Activated CD4-positive, alpha-beta memory T cell treated with anti-CD3 and anti-CD28 coated beads, Interleukin-2, amount 10 ng/mL, durations not matched to agents 7 days and 5 days (primary cell): ENCODE results near the gene LYPD5. TPM values are rescaled to one million over a fixed set of nuclear protein-coding genes. Genes with fewer than 3 reads are reported as not detected.
"Not testable (repeated sequence)": the region's sequence is repeated elsewhere in the genome, so short reads cannot be mapped to it uniquely, and the experiment has no call there.

Experiments used
- CTCF ChIA-PET: fragments of 350-600 bp; sonication (Branson Sonifier 250); formaldehyde crosslinking; loops from one replicate; lab custom pipeline; 2021; ENCODE audit warnings: antibody characterized with exemption, inconsistent platforms; lab: Charles Lee
- POLR2A ChIA-PET: fragments of 350-600 bp; sonication (Branson Sonifier 250); formaldehyde crosslinking; loops from one replicate; lab custom pipeline; 2021; ENCODE audit warnings: antibody characterized with exemption; lab: Charles Lee
- DNase-seq: peaks from one replicate; pipeline ENCODE4 v3.0.0-alpha.2; 2020
- H3K27ac Mint-ChIP-seq: one replicate; pipeline ENCODE4 v1.8.0; 2021; ENCODE audit warnings: mild to moderate bottlenecking, mixed read lengths
- H3K27me3 Mint-ChIP-seq: one replicate; pipeline ENCODE4 v1.8.0; 2021; ENCODE audit warnings: mixed read lengths
- H3K36me3 Mint-ChIP-seq: one replicate; pipeline ENCODE4 v1.8.0; 2021; ENCODE audit warnings: low read depth, mixed read lengths
- H3K4me1 Mint-ChIP-seq: one replicate; pipeline ENCODE4 v1.8.0; 2021; ENCODE audit warnings: mixed read lengths
- H3K4me3 Mint-ChIP-seq: one replicate; pipeline ENCODE4 v1.8.0; 2021; ENCODE audit warnings: mild to moderate bottlenecking, mixed read lengths
- H3K9me3 Mint-ChIP-seq: one replicate; pipeline ENCODE4 v1.8.0; 2021; ENCODE audit warnings: mixed read lengths
- total RNA-seq, 2 experiments: library from RNA; stranded (reverse); gene quantifications; one replicate each; pipeline ENCODE4 v1.2.3, GENCODE V29; 2021

Gene LYPD5
- total RNA-seq, 2 experiments from 2014 or later: 0.70 to 0.71 TPM

DNA sequence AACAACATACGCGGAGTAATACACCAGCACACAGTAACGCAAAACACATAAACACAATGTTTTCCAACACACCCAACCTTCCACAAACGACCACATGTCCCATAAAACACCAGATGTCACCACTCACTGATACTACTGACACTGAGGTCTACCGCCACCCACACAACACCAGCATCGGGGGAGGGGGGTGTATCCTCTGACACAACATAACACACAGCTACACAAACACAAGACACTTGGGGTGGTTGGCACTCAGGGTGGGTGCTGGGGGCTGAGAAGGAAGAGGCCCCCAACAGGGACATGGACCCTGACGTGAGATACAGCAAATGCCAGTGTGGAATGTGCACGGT lies 20.0 kb downstream of the LYPD5 start:
- H3K4me3 Mint-ChIP-seq: peak overlapping the region; percentile 72
- H3K27ac Mint-ChIP-seq: peak overlapping the region; percentile 92
- no peaks in the 10 kb centered on the region for H3K9me3 Mint-ChIP-seq
- DNase-seq: no peak
- ChIA-PET POLR2A (interaction anchor here (1.2 to 9.4 kb wide), 3 partner anchors 15 to 343 kb away, joined by 3 to 152 read pairs (median 149); partner anchors contain the start of gene SMG9), CTCF (interaction anchor here (1.8 to 8.6 kb wide), 2 partner anchors 15 to 28 kb away, joined by 10 to 124 read pairs; partner anchors contain the start of gene SMG9)
- peaks cover 73% of the 10 kb centered on the region for H3K4me1 Mint-ChIP-seq
- H3K27me3 Mint-ChIP-seq: no peaks in the 10 kb centered on the region
- H3K36me3 Mint-ChIP-seq: peaks cover 27% of the 10 kb centered on the region

DNA sequence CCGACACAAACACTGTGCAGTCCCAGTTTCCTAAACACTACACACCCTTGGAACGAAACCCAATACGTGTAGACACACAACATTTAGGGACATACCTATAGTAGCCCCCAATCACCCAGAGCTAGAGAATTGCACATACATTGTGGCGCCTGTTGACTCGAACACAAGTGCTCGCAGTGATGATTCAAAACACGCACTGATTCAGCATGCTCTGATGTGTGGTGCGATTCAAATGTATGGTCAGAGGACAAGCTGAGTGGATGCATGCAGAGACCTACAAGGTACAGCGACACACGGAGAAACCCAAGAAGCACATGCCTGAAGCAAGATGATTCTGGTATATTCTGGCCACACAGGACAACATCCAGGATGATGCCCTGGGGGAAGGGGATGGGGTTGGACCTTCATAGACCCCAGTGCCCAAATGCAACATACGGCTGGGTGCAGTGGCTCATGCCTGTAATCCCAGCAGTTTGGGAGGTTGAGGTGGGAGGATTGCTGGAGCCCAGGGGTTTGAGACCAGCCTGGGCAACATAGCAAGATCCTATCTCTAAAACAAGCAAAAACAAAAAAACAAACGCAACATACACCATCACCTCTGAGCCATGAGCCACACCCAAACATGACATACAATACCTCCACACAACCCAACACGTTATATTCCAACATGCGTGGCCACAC lies 20.5 kb downstream of the LYPD5 start:
- no peak for DNase-seq
- peaks cover 31% of the 10 kb centered on the region for H3K36me3 Mint-ChIP-seq

DNA sequence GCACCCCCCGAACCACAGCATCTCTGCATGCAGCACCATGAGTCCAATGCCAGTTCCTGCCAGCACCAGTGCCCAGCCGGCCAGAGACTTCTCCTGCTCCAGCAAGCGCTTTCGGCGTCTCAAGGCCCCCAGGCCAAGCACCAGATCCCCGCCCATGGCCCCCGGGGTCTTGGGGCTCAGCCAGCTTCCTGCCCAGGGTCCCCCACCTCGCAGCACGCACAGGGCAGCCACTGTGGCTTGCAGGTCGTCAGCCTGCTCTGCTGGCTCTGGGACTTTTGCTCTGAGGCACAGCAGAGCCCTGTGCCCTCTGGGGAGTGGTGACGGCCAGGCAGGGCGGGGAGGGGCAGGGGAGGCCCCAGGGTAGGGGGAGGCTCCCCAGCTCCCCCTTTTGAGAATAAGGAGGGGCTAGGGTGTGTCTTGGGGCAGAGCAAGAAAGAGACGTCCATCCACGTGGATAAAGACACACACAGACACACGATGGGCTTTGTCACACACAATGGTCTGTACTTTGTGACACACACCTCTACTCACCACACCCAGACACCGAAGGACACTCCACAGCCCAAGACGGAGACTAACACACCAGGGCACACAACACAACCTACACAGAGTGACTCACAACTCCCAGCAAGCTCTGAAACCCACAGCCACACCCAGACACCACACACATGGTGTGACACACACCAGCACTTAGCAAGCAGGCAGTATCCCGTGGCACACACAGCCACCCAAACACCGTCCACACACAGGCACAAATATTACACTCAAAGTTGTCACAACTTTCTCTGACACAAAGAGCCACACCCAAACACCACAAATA lies 21.3 kb downstream of the LYPD5 start, which contains the start of gene KCNN4:
KCNN4 (minus strand) TSS at position 268 of the 820 bp plus-strand sequence; CDS start at position 156, 112 bp downstream.
- H3K4me1 Mint-ChIP-seq: peaks cover 87% of the 10 kb centered on the region
- ChIA-PET CTCF (interaction anchor here (0.6 to 8.6 kb wide), 9 partner anchors 14 to 345 kb away, joined by 3 to 124 read pairs (median 4); partner anchors contain the start of gene SMG9), POLR2A (interaction anchor here (0.7 to 9.4 kb wide), 8 partner anchors 9 to 342 kb away, joined by 3 to 152 read pairs (median 10); partner anchors contain the start of genes PLAUR and SMG9)
- peak within 1 kb of the TSS; percentile 92 for H3K27ac Mint-ChIP-seq
- peaks cover 36% of the 10 kb centered on the region for H3K36me3 Mint-ChIP-seq
- H3K27me3 Mint-ChIP-seq: no peaks in the 10 kb centered on the region
- peak; percentile 84 for DNase-seq
- H3K9me3 Mint-ChIP-seq: no peaks in the 10 kb centered on the region
- H3K4me3 Mint-ChIP-seq: peak within 1 kb of the TSS; percentile 72

More for the DNA sequence above, 20.5 kb downstream of the LYPD5 start:
- peaks cover 79% of the 10 kb centered on the region for H3K4me1 Mint-ChIP-seq
- H3K9me3 Mint-ChIP-seq: no peaks in the 10 kb centered on the region
- peak overlapping the region; percentile 72 for H3K4me3 Mint-ChIP-seq
- ChIA-PET POLR2A (interaction anchor here (1.2 to 9.4 kb wide), 5 partner anchors 14 to 343 kb away, joined by 3 to 152 read pairs (median 18); partner anchors contain the start of genes PLAUR and SMG9), CTCF (interaction anchor here (1.3 to 8.6 kb wide), 4 partner anchors 15 to 187 kb away, joined by 3 to 124 read pairs (median 6); partner anchors contain the start of gene SMG9)
- H3K27ac Mint-ChIP-seq: peak overlapping the region; percentile 92
- H3K27me3 Mint-ChIP-seq: no peaks in the 10 kb centered on the region

- Mint-ChIP-seq H3K27ac (peak overlapping the region; percentile 92), H3K4me3 (peak overlapping the region; percentile 72), H3K4me1 (peaks cover 85% of the 10 kb centered on the region), H3K27me3 (no peaks in the 10 kb centered on the region), H3K9me3 (no peaks in the 10 kb centered on the region), H3K36me3 (peaks cover 46% of the 10 kb centered on the region)
- ChIA-PET CTCF (interaction anchor here (0.6 to 8.6 kb wide), 7 partner anchors 13 to 344 kb away, joined by 3 to 124 read pairs (median 4); partner anchors contain the start of gene SMG9), POLR2A (interaction anchor here (1.1 to 9.4 kb wide), 6 partner anchors 8 to 111 kb away, joined by 3 to 152 read pairs (median 12); partner anchors contain the start of genes PLAUR and SMG9)
- DNase-seq: no peak
These were observed 22.4 kb downstream of the LYPD5 start for GRCh38 chr19:43779820-43780219.

DNA sequence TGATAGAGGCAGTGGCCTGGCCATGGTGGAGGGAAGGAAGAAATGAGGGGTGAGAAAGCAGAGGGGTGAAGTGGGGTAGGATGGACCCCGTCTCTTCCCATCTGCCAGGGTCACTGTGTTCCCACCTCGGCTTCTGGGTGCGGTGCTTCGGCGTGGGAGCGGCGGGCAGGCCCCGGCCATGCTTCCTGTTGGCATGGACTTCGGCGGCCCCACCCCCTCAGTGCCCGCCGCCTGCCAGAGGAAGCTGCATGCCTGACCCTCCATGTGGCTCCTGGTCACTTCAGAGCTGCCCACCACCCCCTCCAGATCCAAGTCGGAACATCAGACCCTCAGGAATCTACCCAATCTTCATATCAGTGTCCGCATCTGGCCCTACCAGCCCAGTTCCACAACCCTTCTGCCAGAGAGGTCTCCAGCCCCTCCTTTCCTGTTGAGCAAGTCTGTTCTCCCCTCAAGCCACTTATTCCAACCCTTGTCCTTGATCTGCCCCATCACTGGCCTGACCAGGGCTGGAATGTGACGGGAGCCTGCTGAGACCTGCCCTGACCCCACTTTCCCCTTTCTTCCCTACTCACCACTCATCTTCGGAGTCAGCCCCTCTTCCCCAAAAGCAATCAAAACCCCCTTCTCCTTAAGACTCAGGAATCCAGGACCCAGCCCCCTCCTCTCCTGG lies 23.0 kb downstream of the LYPD5 start:
- peak overlapping the region; percentile 72 for H3K4me3 Mint-ChIP-seq
- H3K9me3 Mint-ChIP-seq: no peaks in the 10 kb centered on the region
- peaks cover 79% of the 10 kb centered on the region for H3K4me1 Mint-ChIP-seq

DNA sequence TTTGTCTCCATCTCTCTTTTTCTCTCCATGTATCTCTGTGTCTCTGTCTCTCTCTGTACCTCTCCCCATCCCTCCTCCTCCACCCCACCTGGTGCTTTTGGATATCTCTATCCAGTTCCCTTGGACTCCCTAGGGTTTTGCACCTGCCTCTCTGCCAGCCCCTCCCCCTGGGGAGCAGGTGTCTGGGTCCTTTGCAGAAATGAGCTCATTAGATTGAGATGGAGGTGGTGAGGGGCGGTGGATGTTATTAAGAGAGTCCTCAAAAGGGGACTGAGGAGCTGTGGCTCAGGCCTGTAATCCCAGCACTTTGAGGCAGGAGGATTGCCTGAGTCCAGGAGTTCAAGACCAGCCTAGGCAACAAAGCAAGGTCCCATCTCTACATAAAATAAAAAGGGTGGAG lies 23.6 kb downstream of the LYPD5 start:
- CTCF ChIA-PET: interaction anchor here (0.6 to 8.6 kb wide), 6 partner anchors 12 to 209 kb away, joined by 3 to 124 read pairs (median 5); partner anchors contain the start of gene SMG9

More for the DNA sequence above, 23.0 kb downstream of the LYPD5 start:
- CTCF ChIA-PET: interaction anchor here (0.7 to 8.6 kb wide), 8 partner anchors 12 to 111 kb away, joined by 3 to 124 read pairs (median 8); partner anchors contain the start of gene SMG9
- no peaks in the 10 kb centered on the region for H3K27me3 Mint-ChIP-seq
- peaks cover 48% of the 10 kb centered on the region for H3K36me3 Mint-ChIP-seq
- peak overlapping the region; percentile 92 for H3K27ac Mint-ChIP-seq
- POLR2A ChIA-PET: interaction anchor here (1.1 to 9.4 kb wide), 6 partner anchors 12 to 110 kb away, joined by 3 to 152 read pairs (median 12); partner anchors contain the start of genes PLAUR and SMG9
- no peak for DNase-seq

GRCh38 chr19:43777163-43777695 lies 25.0 kb downstream of the LYPD5 start:
- H3K4me1 Mint-ChIP-seq: peaks cover 59% of the 10 kb centered on the region
- no peaks in the 10 kb centered on the region for H3K9me3 Mint-ChIP-seq
- POLR2A ChIA-PET: interaction anchor here (1.0 to 9.4 kb wide), 3 partner anchors 10 to 22 kb away, joined by 3 to 152 read pairs (median 149); partner anchors contain the start of gene SMG9
- no peaks in the 10 kb centered on the region for H3K27me3 Mint-ChIP-seq
- DNase-seq: no peak
- peak overlapping the region; percentile 72 for H3K4me3 Mint-ChIP-seq
- CTCF ChIA-PET: interaction anchor here (0.7 to 8.6 kb wide), 4 partner anchors 10 to 1865 kb away, joined by 4 to 124 read pairs (median 5); partner anchors contain the start of gene SMG9
- H3K36me3 Mint-ChIP-seq: peaks cover 59% of the 10 kb centered on the region
- peak overlapping the region; percentile 92 for H3K27ac Mint-ChIP-seq

More for the DNA sequence above, 23.6 kb downstream of the LYPD5 start:
- Mint-ChIP-seq H3K27me3 (no peaks in the 10 kb centered on the region), H3K4me3 (peak overlapping the region; percentile 72), H3K27ac (peak overlapping the region; percentile 92), H3K9me3 (no peaks in the 10 kb centered on the region), H3K36me3 (peaks cover 52% of the 10 kb centered on the region), H3K4me1 (peaks cover 73% of the 10 kb centered on the region)
- no peak for DNase-seq
- POLR2A ChIA-PET: interaction anchor here (1.3 to 9.4 kb wide), 3 partner anchors 11 to 33 kb away, joined by 4 to 152 read pairs (median 149); partner anchors contain the start of gene SMG9

- DNase-seq: no peak
- H3K27me3 Mint-ChIP-seq: no peaks in the 10 kb centered on the region
- H3K9me3 Mint-ChIP-seq: no peaks in the 10 kb centered on the region
- peaks cover 62% of the 10 kb centered on the region for H3K36me3 Mint-ChIP-seq
- CTCF ChIA-PET: interaction anchor here (0.8 to 8.6 kb wide), 3 partner anchors 9 to 31 kb away, joined by 3 to 124 read pairs (median 9); no protein-coding TSS in a partner anchor
- POLR2A ChIA-PET: interaction anchor here (1.1 to 9.4 kb wide), 4 partner anchors 9 to 21 kb away, joined by 4 to 152 read pairs (median 77); partner anchors contain the start of gene SMG9
- H3K4me3 Mint-ChIP-seq: peak overlapping the region; percentile 34
- H3K27ac Mint-ChIP-seq: peak overlapping the region; percentile 72
- peaks cover 49% of the 10 kb centered on the region for H3K4me1 Mint-ChIP-seq
These were observed 26.0 kb downstream of the LYPD5 start for GRCh38 chr19:43776286-43776685.

- Mint-ChIP-seq H3K27me3 (no peaks in the 10 kb centered on the region), H3K36me3 (peaks cover 69% of the 10 kb centered on the region), H3K4me1 (peaks cover 46% of the 10 kb centered on the region), H3K27ac (no peak overlapping the region), H3K4me3 (no peak overlapping the region), H3K9me3 (no peaks in the 10 kb centered on the region)
- POLR2A ChIA-PET: interaction anchor here (0.8 to 7.6 kb wide), 4 partner anchors 8 to 21 kb away, joined by 3 to 149 read pairs (median 4); partner anchors contain the start of gene SMG9
- DNase-seq: no peak
- CTCF ChIA-PET: interaction anchor here (2.0 to 8.6 kb wide), 2 partner anchors 8 to 31 kb away, joined by 9 to 124 read pairs; no protein-coding TSS in a partner anchor
These were observed 26.9 kb downstream of the LYPD5 start for GRCh38 chr19:43775299-43775890.

DNA sequence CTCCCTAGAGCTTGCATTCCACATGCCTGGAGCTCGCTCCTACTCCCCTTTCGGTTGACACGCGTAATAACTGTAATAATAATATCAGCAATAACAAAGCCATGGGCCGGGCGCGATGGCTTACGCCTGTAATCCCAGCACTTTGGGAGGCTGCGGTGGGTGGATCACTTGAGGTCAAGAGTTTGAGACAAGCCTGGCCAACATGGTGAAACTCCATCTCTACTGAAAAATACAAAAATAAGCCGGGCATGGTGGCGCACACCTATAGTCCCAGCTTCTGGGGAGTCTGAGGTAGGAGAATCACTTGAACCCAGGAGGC lies 27.3 kb downstream of the LYPD5 start:
- not testable (repeated sequence) for H3K27ac Mint-ChIP-seq, DNase-seq, H3K4me3 Mint-ChIP-seq, H3K9me3 Mint-ChIP-seq, H3K27me3 Mint-ChIP-seq
- CTCF ChIA-PET: interaction anchor here (2.0 to 8.6 kb wide), 2 partner anchors 8 to 30 kb away, joined by 9 to 124 read pairs; no protein-coding TSS in a partner anchor
- Mint-ChIP-seq H3K4me1 (peaks cover 48% of the 10 kb centered on the region), H3K36me3 (peaks cover 73% of the 10 kb centered on the region)
- POLR2A ChIA-PET: interaction anchor here (1.4 to 7.6 kb wide), 2 partner anchors 9 to 20 kb away, joined by 5 to 149 read pairs; partner anchors contain the start of gene SMG9
